Breast epithelium (tissue), 4 donors: ENCODE results near the gene GABRD. TPM values are rescaled to one million over a fixed set of nuclear protein-coding genes. Genes with fewer than 3 reads are reported as not detected.

Experiments
- DNase-seq, 2 donors: peaks; one replicate each; pipeline ENCODE4 v3.0.0-alpha.2; 2019; ENCODE audit warnings: low spot score in 2 of 2
- H3K27ac ChIP-seq, 2 donors: fragments of 200-600 bp; sonication (generic) in 1 of 2; one replicate each; pipeline ENCODE4 v1.5.1; 2016 to 2019; ENCODE audit warnings: mild to moderate bottlenecking in 1 of 2
- H3K27me3 ChIP-seq, 2 donors: fragments of 200-600 bp; sonication (generic) in 1 of 2; one replicate each; pipeline versions ENCODE4 v1.5.1 to v1.6.0; 2017 to 2019; ENCODE audit warnings: control low read depth in 1 of 2, mild to moderate bottlenecking in 1 of 2
- H3K36me3 ChIP-seq: fragments of 200-600 bp; one replicate; pipeline ENCODE4 v1.5.1; 2019
- H3K4me1 ChIP-seq, 2 donors: fragments of 200-600 bp; sonication (generic); one replicate each; pipeline ENCODE4 v1.5.1; 2016 to 2019; ENCODE audit warnings: control low read depth in 1 of 2
- H3K4me3 ChIP-seq, 3 donors: fragments of 200-600 bp; sonication (generic); 1 replicate in 2 of 3; 2 replicates in 1 of 3; pipeline ENCODE4 v1.5.1; 2016 to 2019; ENCODE audit warnings: mild to moderate bottlenecking in 3 of 3, moderate library complexity in 2 of 3
- H3K9me3 ChIP-seq, 2 donors: fragments of 200-600 bp; sonication (generic) in 1 of 2; one replicate each; pipeline ENCODE4 v1.5.1; 2016 to 2019; ENCODE audit warnings: control low read depth in 1 of 2
- CTCF ChIP-seq, 3 donors: fragments of 450-650 bp; IDR thresholded peaks; one replicate each; pipeline ENCODE4 v1.5.1; 2016 to 2017; ENCODE audit warnings: antibody characterized with exemption in 3 of 3, mild to moderate bottlenecking in 3 of 3, moderate library complexity in 3 of 3
- POLR2A ChIP-seq: fragments of 450-650 bp; IDR thresholded peaks from one replicate; pipeline ENCODE4 v1.6.1; 2016; ENCODE audit warnings: antibody characterized with exemption, mild to moderate bottlenecking, moderate library complexity
- POLR2AphosphoS5 ChIP-seq, 3 donors: sonication (generic); formaldehyde crosslinking; IDR thresholded peaks; one replicate each; pipeline ENCODE4 v1.6.1; 2017; ENCODE audit warnings: antibody characterized with exemption in 3 of 3
- intact Hi-C: fragments of 100-400 bp; cut with DNase I; formaldehyde crosslinking; loops from one replicate; pipeline ENCODE4 v1.15.1; 2023; ENCODE audit warnings: low total_unique reads
- total RNA-seq, 3 donors: library from RNA; depleted of rRNA; stranded (reverse); fragments of >200 nt; gene quantifications; one replicate each; pipeline ENCODE4 v1.1.0, GENCODE V29; 2016

Gene GABRD
- total RNA-seq, 3 donors from 2014 or later = not detected

GRCh38 chr1:1972976-1973715, 46.0 kb upstream of the GABRD start:
- no peak for DNase-seq
- no peaks in the 10 kb centered on the region for H3K4me1 ChIP-seq
- H3K36me3 ChIP-seq = no peaks in the 10 kb centered on the region
- peaks cover 0 to 21% of the 10 kb centered on the region in 2 donors for H3K27me3 ChIP-seq
- H3K9me3 ChIP-seq = no peaks in the 10 kb centered on the region
- no peak overlapping the region for H3K27ac ChIP-seq
- no peak for TF ChIP-seq POLR2A
- no peak for TF ChIP-seq POLR2AphosphoS5 (IDR thresholded peaks at IDR 0.05)
- no peak for TF ChIP-seq CTCF (IDR thresholded peaks at IDR 0.05)
- intact Hi-C loops = no loop called here
- H3K4me3 ChIP-seq = no peak overlapping the region

DNA sequence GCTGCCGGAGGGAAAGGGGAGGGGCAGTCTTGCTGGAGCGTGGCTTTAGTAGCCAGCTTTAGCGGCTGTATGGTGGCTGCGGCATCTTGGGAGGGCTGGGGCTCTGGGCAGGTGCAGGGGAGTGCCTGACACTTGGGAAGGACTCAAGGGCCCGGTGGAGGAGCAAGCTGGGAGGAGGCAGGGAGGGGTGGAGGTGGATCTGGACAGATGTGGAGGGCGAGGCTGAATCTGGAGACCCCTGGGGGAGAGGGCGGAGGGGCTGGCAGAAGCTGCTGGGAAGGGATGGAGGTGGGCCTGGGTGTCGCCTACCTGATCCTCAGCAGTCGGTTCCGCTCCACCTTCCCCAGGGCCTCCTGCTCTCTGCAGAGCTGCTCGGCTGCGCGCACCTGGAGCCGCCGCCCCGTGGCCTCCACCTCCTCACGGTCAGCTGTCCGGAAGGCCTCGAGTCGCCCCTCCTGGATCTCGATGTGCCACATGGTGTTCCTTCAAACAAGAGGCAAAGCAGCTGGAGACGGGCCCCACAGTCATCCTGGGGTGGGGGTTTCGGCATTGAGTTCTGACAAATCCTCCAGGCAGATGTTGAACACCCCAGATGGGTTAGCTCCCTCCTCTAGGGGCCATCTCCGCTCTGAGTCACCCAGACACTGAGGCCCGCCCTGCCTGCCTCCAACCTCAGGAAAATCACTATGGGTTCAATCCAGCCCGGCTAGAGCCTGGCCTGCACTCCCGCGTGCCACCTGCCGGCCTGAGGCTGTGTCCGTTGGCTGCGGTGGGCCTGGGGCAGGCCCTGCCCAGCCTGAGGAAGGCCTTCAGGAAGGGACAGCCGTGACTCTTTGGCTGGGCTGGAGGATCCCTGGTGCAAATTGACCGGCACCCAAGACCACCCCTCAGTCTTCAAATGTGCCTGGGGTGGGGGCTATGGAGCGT, 45.2 kb upstream of the GABRD start:
- no peak for DNase-seq
- Histone ChIP-seq H3K4me1 (no peaks in the 10 kb centered on the region), H3K9me3 (no peaks in the 10 kb centered on the region), H3K27ac (no peak overlapping the region), H3K4me3 (no peak overlapping the region), H3K27me3 (peaks cover 0 to 21% of the 10 kb centered on the region in 2 donors), H3K36me3 (no peaks in the 10 kb centered on the region)
- TF ChIP-seq POLR2A (no peak), CTCF (IDR thresholded peaks at IDR 0.05) (no peak), POLR2AphosphoS5 (IDR thresholded peaks at IDR 0.05) (no peak)
- intact Hi-C loops = no loop called here

- Histone ChIP-seq H3K27me3 (peaks cover 0 to 21% of the 10 kb centered on the region in 2 donors), H3K4me1 (no peaks in the 10 kb centered on the region), H3K9me3 (no peaks in the 10 kb centered on the region), H3K36me3 (no peaks in the 10 kb centered on the region), H3K27ac (no peak overlapping the region), H3K4me3 (no peak overlapping the region)
- DNase-seq = no peak
- TF ChIP-seq POLR2A (no peak), CTCF (IDR thresholded peaks at IDR 0.05) (no peak), POLR2AphosphoS5 (IDR thresholded peaks at IDR 0.05) (no peak)
- intact Hi-C loops = no loop called here
Observed at GRCh38 chr1:1974834-1975233, 44.3 kb upstream of the GABRD start.

DNA sequence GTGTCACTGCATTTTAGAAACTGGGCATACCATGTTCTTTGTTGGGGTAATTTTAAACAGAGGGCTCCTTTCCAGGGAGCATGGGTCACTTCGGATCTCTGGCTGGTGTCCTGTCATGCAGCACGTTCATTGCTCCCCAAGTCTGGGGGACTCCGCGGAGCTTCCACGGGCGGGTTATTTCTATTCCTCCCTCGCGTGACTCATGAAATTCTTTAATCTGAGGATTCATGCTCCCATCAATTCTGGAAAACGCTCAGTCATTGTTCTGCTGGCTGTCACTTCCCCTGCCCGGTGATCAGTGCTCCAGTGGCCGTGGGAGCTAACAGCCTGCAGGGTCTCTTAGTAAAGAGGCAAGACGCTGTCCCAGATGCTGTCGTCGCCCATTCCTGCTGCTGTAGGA, 43.6 kb upstream of the GABRD start:
- Histone ChIP-seq H3K27ac (no peak overlapping the region), H3K4me1 (no peaks in the 10 kb centered on the region), H3K36me3 (no peaks in the 10 kb centered on the region), H3K27me3 (peaks cover 0 to 21% of the 10 kb centered on the region in 2 donors), H3K9me3 (no peaks in the 10 kb centered on the region), H3K4me3 (no peak overlapping the region)
- TF ChIP-seq POLR2A (no peak), CTCF (IDR thresholded peaks at IDR 0.05) (no peak), POLR2AphosphoS5 (IDR thresholded peaks at IDR 0.05) (no peak)
- no peak for DNase-seq
- intact Hi-C loops = no loop called here

- Histone ChIP-seq H3K36me3 (no peaks in the 10 kb centered on the region), H3K4me1 (no peaks in the 10 kb centered on the region), H3K27me3 (peaks cover 0 to 21% of the 10 kb centered on the region in 2 donors), H3K4me3 (no peak overlapping the region), H3K9me3 (no peaks in the 10 kb centered on the region), H3K27ac (no peak overlapping the region)
- TF ChIP-seq POLR2AphosphoS5 (IDR thresholded peaks at IDR 0.05) = no peak
- TF ChIP-seq POLR2A = no peak
- TF ChIP-seq CTCF (IDR thresholded peaks at IDR 0.05) = no peak
- intact Hi-C loops = no loop called here
- DNase-seq = no peak
Observed at GRCh38 chr1:1976031-1976430, 43.1 kb upstream of the GABRD start.
